NB4 (cell line): ENCODE results near the gene TAS2R41.

ENCODE experiments used
- MYC ChIP-seq: IDR thresholded peaks from 2 replicates; pipeline ENCODE4 v1.6.1; 2011; ENCODE audit warnings: low read depth, low read length
- POLR2A ChIP-seq: IDR thresholded peaks from 2 replicates; pipeline ENCODE4 v1.6.1; 2011; ENCODE audit warnings: mild to moderate bottlenecking; ENCODE audit not compliant: insufficient read length; ENCODE audit errors: extremely low read depth
- TF ChIP-seq, protein P1 (sequence below): IDR thresholded peaks from one replicate; pipeline ENCODE4 v1.5.1; 2012; ENCODE audit warnings: low read depth, low read length

DNA sequence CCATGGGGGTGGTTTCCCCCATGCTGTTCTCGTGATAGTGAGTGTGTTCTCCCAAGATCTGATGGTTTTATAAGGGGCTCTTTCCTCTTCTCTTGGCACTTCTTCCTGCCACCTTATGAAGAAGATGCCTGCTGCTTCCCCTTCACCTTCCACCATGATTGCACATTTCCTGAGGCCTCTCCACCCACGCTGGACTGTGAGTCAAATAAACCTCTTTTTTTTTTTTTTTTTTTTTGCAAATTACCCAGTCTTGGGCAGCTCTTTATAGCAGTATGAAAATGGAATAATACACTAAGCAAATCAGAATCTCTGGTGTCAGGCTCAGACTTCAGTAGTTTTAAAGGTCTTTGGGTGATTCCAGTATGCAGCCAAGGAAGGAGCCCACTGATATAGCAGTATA lies 28.2 kb downstream of the TAS2R41 start:
- TF ChIP-seq, protein P1, sequence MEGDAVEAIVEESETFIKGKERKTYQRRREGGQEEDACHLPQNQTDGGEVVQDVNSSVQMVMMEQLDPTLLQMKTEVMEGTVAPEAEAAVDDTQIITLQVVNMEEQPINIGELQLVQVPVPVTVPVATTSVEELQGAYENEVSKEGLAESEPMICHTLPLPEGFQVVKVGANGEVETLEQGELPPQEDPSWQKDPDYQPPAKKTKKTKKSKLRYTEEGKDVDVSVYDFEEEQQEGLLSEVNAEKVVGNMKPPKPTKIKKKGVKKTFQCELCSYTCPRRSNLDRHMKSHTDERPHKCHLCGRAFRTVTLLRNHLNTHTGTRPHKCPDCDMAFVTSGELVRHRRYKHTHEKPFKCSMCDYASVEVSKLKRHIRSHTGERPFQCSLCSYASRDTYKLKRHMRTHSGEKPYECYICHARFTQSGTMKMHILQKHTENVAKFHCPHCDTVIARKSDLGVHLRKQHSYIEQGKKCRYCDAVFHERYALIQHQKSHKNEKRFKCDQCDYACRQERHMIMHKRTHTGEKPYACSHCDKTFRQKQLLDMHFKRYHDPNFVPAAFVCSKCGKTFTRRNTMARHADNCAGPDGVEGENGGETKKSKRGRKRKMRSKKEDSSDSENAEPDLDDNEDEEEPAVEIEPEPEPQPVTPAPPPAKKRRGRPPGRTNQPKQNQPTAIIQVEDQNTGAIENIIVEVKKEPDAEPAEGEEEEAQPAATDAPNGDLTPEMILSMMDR, result no peak
- TF ChIP-seq POLR2A (no peak), MYC (no peak)
